Activated CD8-positive, alpha-beta memory T cell treated with anti-CD3 and anti-CD28 coated beads, Interleukin-2, amount 10 ng/mL, durations not matched to agents 7 days and 5 days (primary cell): ENCODE data around the gene NOC4L. TPM values are rescaled to one million over a fixed set of nuclear protein-coding genes. Genes with fewer than 3 reads are reported as not detected.

Experiments
- total RNA-seq, 2 experiments: library from RNA; stranded (reverse); gene quantifications; one replicate each; pipeline ENCODE4 v1.2.3, GENCODE V29; 2021

The NOC4L gene
- total RNA-seq, 2 experiments from 2014 or later: 38.0 to 42.9 TPM

Other genes with a start within 250 kb of the NOC4L start
- 10 to 100 TPM; 20.2 to 24.4 TPM for gene ULK1, start 249.8 kb upstream of the NOC4L start, total RNA-seq
- gene PUS1, start 215.2 kb upstream of the NOC4L start, total RNA-seq: 10 to 100 TPM; 64.2 to 69.3 TPM
- gene EP400, start 194.5 kb upstream of the NOC4L start, total RNA-seq: 10 to 100 TPM; 54.1 to 68.0 TPM
- 10 to 100 TPM; 24.4 to 30.5 TPM for gene DDX51, start 138 bp upstream of the NOC4L start, total RNA-seq
- gene GALNT9, start 185.1 kb downstream of the NOC4L start, total RNA-seq: not detected